OCI-LY7 (cell line): ENCODE results near the gene ZNF692. TPM values are rescaled to one million over a fixed set of nuclear protein-coding genes. Genes with fewer than 3 reads are reported as not detected.

Source experiments
- BruUV-seq: library from RNA; stranded (reverse); fragments of 400-500 nt; replicated peaks from 2 replicates; lab custom pipeline; 2021; lab: Mats Ljungman, UMichigan
- CTCF ChIA-PET: fragments of 300-600 bp; sonication (Branson Sonifier 250); formaldehyde crosslinking; loops from one replicate; lab custom pipeline; 2022; ENCODE audit warnings: antibody characterized with exemption; ENCODE audit not compliant: unreplicated experiment; lab: Charles Lee
- POLR2A ChIA-PET: fragments of 300-600 bp; sonication (Branson Sonifier 250); formaldehyde crosslinking; loops from one replicate; lab custom pipeline; 2022; ENCODE audit warnings: antibody characterized with exemption; lab: Charles Lee
- DNase-seq: peaks from one replicate; pipeline ENCODE4 v3.0.0-alpha.2; 2015; ENCODE audit warnings: low spot score
- H2AFZ ChIP-seq: fragments of 200-600 bp; sonication (generic), shearing (Covaris generic); 2 replicates; pipeline ENCODE4 v1.6.1; 2014; ENCODE audit warnings: mild to moderate bottlenecking, antibody characterized with exemption, low read length, moderate library complexity
- H3K27ac ChIP-seq: fragments of 200-600 bp; sonication (generic); 2 replicates; pipeline ENCODE4 v1.5.1; 2014; ENCODE audit warnings: mixed run types, low read depth, mild to moderate bottlenecking, moderate library complexity, low read length, inconsistent platforms; ENCODE audit not compliant: poor library complexity, severe bottlenecking
- H3K36me3 ChIP-seq: fragments of 200-600 bp; sonication (generic); 2 replicates; pipeline ENCODE4 v1.6.1; 2014; ENCODE audit warnings: mild to moderate bottlenecking, antibody characterized with exemption, low read length, moderate library complexity, mixed read lengths; ENCODE audit not compliant: insufficient read depth
- H3K4me1 ChIP-seq: fragments of 200-600 bp; sonication (generic); 2 replicates; pipeline ENCODE4 v1.5.1; 2014; ENCODE audit warnings: mild to moderate bottlenecking, low read length; ENCODE audit not compliant: insufficient read depth, poor library complexity, severe bottlenecking
- H3K4me2 ChIP-seq: fragments of 200-600 bp; sonication (generic); 2 replicates; pipeline ENCODE4 v1.6.1; 2014; ENCODE audit warnings: mild to moderate bottlenecking, low read length
- H3K4me3 ChIP-seq: fragments of 200-600 bp; sonication (generic); 2 replicates; pipeline ENCODE4 v1.5.1; 2014; ENCODE audit warnings: mild to moderate bottlenecking, low read depth, low read length; ENCODE audit not compliant: poor library complexity, severe bottlenecking
- H3K79me2 ChIP-seq: fragments of 200-600 bp; sonication (generic); 2 replicates; pipeline ENCODE4 v1.6.1; 2016; ENCODE audit warnings: low read depth, mild to moderate bottlenecking, low read length, moderate library complexity, mixed read lengths; ENCODE audit not compliant: insufficient read depth
- H3K9me2 ChIP-seq: fragments of 200-600 bp; sonication (generic); 2 replicates; pipeline ENCODE4 v1.6.1; 2016; ENCODE audit warnings: mild to moderate bottlenecking, low read length, mixed read lengths; ENCODE audit not compliant: insufficient read depth
- H3K9me3 ChIP-seq: fragments of 200-600 bp; sonication (generic); 2 replicates; pipeline ENCODE4 v1.6.1; 2014; ENCODE audit warnings: mild to moderate bottlenecking, mixed run types, low read length, mixed read lengths
- H4K20me1 ChIP-seq: fragments of 200-600 bp; sonication (generic); 2 replicates; pipeline ENCODE4 v1.6.1; 2014; ENCODE audit warnings: mild to moderate bottlenecking, antibody characterized with exemption, low read length, moderate library complexity, mixed read lengths; ENCODE audit not compliant: insufficient read depth
- CTCF ChIP-seq: fragments of 200-600 bp; sonication (generic); conservative IDR thresholded peaks from 2 replicates; pipeline ENCODE4 v1.5.1; 2014; ENCODE audit warnings: mild to moderate bottlenecking, antibody characterized with exemption, low read length, moderate library complexity, mixed read lengths
- EZH2phosphoT487 ChIP-seq: fragments of 200-600 bp; sonication (generic); IDR thresholded peaks from 2 replicates; pipeline ENCODE4 v1.6.1; 2018; ENCODE audit warnings: low read depth, borderline replicate concordance, mild to moderate bottlenecking, mixed run types, antibody characterized with exemption, low read length, moderate library complexity, mixed read lengths
- intact Hi-C: fragments of 100-400 bp; cut with micrococcal nuclease; formaldehyde crosslinking; loops from one replicate; pipeline ENCODE4 v1.10.0; 2022; ENCODE audit not compliant: unreplicated experiment
- total RNA-seq, 2 experiments: library from RNA; depleted of rRNA in 1 of 2; stranded (reverse); fragments of >200 nt in 1 of 2; shearing (Covaris generic) in 1 of 2; gene quantifications; 2 replicates each; pipeline ENCODE4 v1.2.3, GENCODE V29; 2014 to 2022

The ZNF692 gene
- total RNA-seq, 2 experiments from 2014 or later: 65.0 to 67.4 TPM

DNA sequence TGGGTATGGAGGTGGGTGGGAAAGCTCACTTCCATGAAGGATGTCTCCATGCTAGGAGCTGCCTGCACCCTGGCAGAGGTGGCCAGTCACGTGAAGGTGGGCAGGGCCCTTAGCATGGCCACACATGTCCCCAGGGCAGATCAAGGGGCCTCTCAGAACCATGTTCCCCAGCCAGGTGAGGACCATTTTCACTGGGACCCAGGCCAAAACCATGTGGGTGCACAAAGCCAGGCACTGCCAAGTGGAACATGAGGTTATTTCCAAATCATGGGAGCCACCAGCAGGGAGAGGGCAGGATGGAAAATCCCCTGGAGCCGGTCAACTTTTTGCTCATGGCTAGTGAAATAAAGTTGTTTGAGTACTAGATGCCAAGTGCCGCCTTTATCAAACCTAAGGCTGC, 9.7 kb downstream of the ZNF692 start:
- no peaks in the 10 kb centered on the region for H3K9me2 ChIP-seq
- ChIA-PET CTCF (no interaction called here), POLR2A (interaction anchor here (0.6 to 1.1 kb wide), 2 partner anchors 11 to 44 kb away, joined by 3 read pairs; no protein-coding TSS in a partner anchor)
- H2AFZ ChIP-seq: no peak overlapping the region
- H3K9me3 ChIP-seq: no peaks in the 10 kb centered on the region
- H3K4me2 ChIP-seq: no peak overlapping the region
- TF ChIP-seq CTCF (no peak), EZH2phosphoT487 (no peak)
- no peak overlapping the region for H3K4me3 ChIP-seq
- peaks cover 9% of the 10 kb centered on the region for H3K4me1 ChIP-seq
- intact Hi-C loops: no loop called here
- BruUV-seq: no TSS peak
- peaks cover 99% of the 10 kb centered on the region for H3K36me3 ChIP-seq
- DNase-seq: no peak
- H4K20me1 ChIP-seq: no peaks in the 10 kb centered on the region
- H3K27ac ChIP-seq: no peak overlapping the region
- H3K79me2 ChIP-seq: no peaks in the 10 kb centered on the region

GRCh38 chr1:248848602-248849001, 10.3 kb downstream of the ZNF692 start:
- no peaks in the 10 kb centered on the region for H3K79me2 ChIP-seq
- H3K4me2 ChIP-seq: no peak overlapping the region
- peaks cover 94% of the 10 kb centered on the region for H3K36me3 ChIP-seq
- no peak overlapping the region for H3K27ac ChIP-seq
- BruUV-seq: no TSS peak
- intact Hi-C loops: no loop called here
- no peak overlapping the region for H3K4me3 ChIP-seq
- H3K9me3 ChIP-seq: no peaks in the 10 kb centered on the region
- H3K9me2 ChIP-seq: no peaks in the 10 kb centered on the region
- no peak overlapping the region for H2AFZ ChIP-seq
- no peaks in the 10 kb centered on the region for H4K20me1 ChIP-seq
- TF ChIP-seq EZH2phosphoT487: no peak
- no peak for TF ChIP-seq CTCF
- no peak for DNase-seq
- CTCF ChIA-PET: no interaction called here
- POLR2A ChIA-PET: no interaction called here
- H3K4me1 ChIP-seq: peaks cover 9% of the 10 kb centered on the region

GRCh38 chr1:248847956-248848561, 10.8 kb downstream of the ZNF692 start:
- H3K79me2 ChIP-seq: no peaks in the 10 kb centered on the region
- H3K27ac ChIP-seq: no peak overlapping the region
- TF ChIP-seq CTCF (no peak), EZH2phosphoT487 (no peak)
- CTCF ChIA-PET: no interaction called here
- peaks cover 91% of the 10 kb centered on the region for H3K36me3 ChIP-seq
- H4K20me1 ChIP-seq: no peaks in the 10 kb centered on the region
- no peak overlapping the region for H3K4me2 ChIP-seq
- no peaks in the 10 kb centered on the region for H3K9me2 ChIP-seq
- no peak overlapping the region for H2AFZ ChIP-seq
- BruUV-seq: no TSS peak
- POLR2A ChIA-PET: no interaction called here
- no peak for DNase-seq
- H3K4me1 ChIP-seq: peaks cover 9% of the 10 kb centered on the region
- H3K9me3 ChIP-seq: no peaks in the 10 kb centered on the region
- intact Hi-C loops: no loop called here
- H3K4me3 ChIP-seq: no peak overlapping the region
